ENCODE measurements around the gene HAUS7.

HAUS7 gene

GRCh38 chrX:153450949-153451277 is 19.5 kb downstream of the HAUS7 start:
- H3K36me3 ChIP-seq (ENCODE audit: control insufficient read depth, insufficient read depth, low read length, severe bottlenecking): no peaks in the 10 kb centered on the region
- no peaks in the 10 kb centered on the region for H3K9me3 ChIP-seq (ENCODE audit: control insufficient read depth, low read length)
- DNase-seq (ENCODE audit: low read depth): no peak
- H3K4me1 ChIP-seq (ENCODE audit: control insufficient read depth, insufficient read depth, low read length): no peaks in the 10 kb centered on the region
- no peaks in the 10 kb centered on the region for H3K27me3 ChIP-seq (replicated peaks; ENCODE audit: control insufficient read depth, insufficient read depth, low read length)
- H3K4me3 ChIP-seq (ENCODE audit: low read length): no peak overlapping the region
- no peak overlapping the region for H3K9ac ChIP-seq (ENCODE audit: low read length)

- Histone ChIP-seq H3K27me3 (replicated peaks; ENCODE audit: control insufficient read depth, insufficient read depth, low read length) (no peaks in the 10 kb centered on the region), H3K36me3 (ENCODE audit: control insufficient read depth, insufficient read depth, low read length, severe bottlenecking) (no peaks in the 10 kb centered on the region), H3K4me3 (ENCODE audit: low read length) (no peak overlapping the region), H3K4me1 (ENCODE audit: control insufficient read depth, insufficient read depth, low read length) (no peaks in the 10 kb centered on the region), H3K9me3 (ENCODE audit: control insufficient read depth, low read length) (no peaks in the 10 kb centered on the region), H3K9ac (ENCODE audit: low read length) (no peak overlapping the region)
- no peak for DNase-seq (ENCODE audit: low read depth)
These were observed 20.0 kb downstream of the HAUS7 start for GRCh38 chrX:153450114-153450948.

DNA sequence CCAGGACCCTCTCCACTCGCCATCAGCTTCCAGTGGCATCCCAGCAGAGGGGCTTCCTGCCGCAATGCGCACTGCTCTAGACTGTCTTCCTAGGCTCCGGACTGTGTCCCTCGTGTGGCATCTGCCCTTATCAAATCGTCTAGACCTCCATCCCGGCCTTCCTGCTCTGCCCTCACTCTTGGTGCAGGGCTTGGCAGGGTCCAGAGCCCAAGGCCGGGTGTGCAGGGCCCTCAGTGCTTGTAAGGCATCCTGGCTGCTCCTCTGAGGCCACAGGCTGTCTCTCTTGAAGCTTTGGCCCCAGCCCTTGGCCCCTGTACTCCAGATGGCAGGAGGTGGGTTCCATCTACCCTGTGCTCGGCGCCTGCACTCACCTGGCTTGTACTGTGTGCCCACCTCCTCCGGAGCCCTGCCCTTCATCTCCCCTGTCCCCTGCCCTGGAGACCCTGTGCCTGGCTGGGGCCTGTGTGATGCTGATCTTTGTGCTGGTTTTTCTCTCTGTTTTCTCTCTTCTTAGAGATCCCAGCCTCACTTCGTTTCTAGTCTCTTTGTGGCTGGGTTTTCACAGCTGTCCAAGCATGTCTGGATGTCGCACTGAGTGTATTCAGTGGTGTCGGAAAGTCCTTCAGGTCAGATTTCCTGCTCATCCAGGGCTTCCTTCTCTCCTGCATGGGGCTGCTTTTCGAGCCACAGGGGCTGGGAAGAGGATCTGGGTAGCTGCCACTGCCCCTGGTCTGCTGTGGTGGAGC is 20.8 kb downstream of the HAUS7 start:
- Histone ChIP-seq H3K4me1 (ENCODE audit: control insufficient read depth, insufficient read depth, low read length) (no peaks in the 10 kb centered on the region), H3K9me3 (ENCODE audit: control insufficient read depth, low read length) (no peaks in the 10 kb centered on the region), H3K4me3 (ENCODE audit: low read length) (no peak overlapping the region), H3K36me3 (ENCODE audit: control insufficient read depth, insufficient read depth, low read length, severe bottlenecking) (no peaks in the 10 kb centered on the region), H3K9ac (ENCODE audit: low read length) (no peak overlapping the region), H3K27me3 (replicated peaks; ENCODE audit: control insufficient read depth, insufficient read depth, low read length) (no peaks in the 10 kb centered on the region)
- DNase-seq (ENCODE audit: low read depth): no peak

DNA sequence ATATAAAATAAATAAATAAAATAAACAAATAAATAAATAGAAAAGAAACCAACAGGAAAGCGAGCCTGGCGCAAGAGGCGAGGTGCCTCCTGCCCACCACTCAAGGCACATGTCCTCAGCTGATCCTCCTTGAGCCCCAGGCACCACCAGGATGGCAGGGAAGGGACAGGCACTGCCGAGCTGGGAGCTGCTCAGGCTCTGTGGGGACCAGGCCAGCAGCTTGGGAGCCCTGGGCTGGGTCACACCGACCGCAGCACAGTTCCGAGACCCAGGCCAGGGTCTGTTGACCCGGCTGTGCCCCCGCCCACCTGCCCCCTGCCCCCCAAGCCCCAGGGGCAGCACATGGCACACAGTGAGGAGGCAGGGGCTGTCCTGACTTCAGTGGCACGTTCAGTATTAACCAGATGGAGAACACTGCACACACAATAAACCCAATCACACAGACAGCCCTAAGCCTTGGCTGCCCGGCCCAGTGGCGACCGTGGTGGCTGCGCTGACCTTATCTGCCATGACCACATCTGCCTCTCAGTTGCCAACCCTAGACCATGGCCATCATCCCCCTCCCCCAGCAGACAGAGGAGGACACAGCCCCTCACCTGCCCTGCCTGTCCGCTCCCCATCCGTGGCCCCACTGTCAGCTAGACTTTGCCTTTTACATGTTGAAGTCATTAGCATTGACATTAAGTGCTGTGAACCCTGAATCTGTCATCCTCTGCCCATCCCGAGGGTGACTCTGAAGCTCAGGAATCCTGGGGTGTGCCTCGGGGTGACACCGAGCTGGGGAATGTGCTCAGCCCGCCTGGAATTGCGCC is 21.6 kb downstream of the HAUS7 start:
- H3K4me1 ChIP-seq (ENCODE audit: control insufficient read depth, insufficient read depth, low read length): no peaks in the 10 kb centered on the region
- no peak overlapping the region for H3K9ac ChIP-seq (ENCODE audit: low read length)
- H3K9me3 ChIP-seq (ENCODE audit: control insufficient read depth, low read length): no peaks in the 10 kb centered on the region
- no peak overlapping the region for H3K4me3 ChIP-seq (ENCODE audit: low read length)
- peaks cover 2% of the 10 kb centered on the region for H3K27me3 ChIP-seq (replicated peaks; ENCODE audit: control insufficient read depth, insufficient read depth, low read length)
- DNase-seq (ENCODE audit: low read depth): no peak
- H3K36me3 ChIP-seq (ENCODE audit: control insufficient read depth, insufficient read depth, low read length, severe bottlenecking): no peaks in the 10 kb centered on the region

DNA sequence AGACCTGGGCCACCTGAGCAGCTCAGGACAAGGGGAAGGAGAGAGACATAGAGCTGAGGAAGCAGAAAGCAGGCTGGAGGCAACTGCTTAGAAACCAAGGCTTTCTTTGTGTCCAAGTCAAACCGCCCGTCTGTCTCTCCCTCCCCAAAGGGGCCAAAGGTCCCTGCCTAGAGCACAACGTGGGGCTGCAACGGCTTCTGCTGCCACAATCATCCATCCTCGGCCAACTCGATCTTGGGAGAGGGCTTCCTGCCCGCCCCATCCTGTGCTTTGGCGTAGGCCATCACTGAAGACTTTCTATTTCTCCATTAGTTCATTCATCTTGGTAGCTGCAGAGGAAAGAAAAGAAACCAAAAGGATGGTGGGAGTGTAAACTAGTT is 22.8 kb downstream of the HAUS7 start:
- Histone ChIP-seq H3K36me3 (ENCODE audit: control insufficient read depth, insufficient read depth, low read length, severe bottlenecking) (no peaks in the 10 kb centered on the region), H3K27me3 (replicated peaks; ENCODE audit: control insufficient read depth, insufficient read depth, low read length) (peaks cover 2% of the 10 kb centered on the region), H3K4me3 (ENCODE audit: low read length) (no peak overlapping the region), H3K9ac (ENCODE audit: low read length) (no peak overlapping the region), H3K9me3 (ENCODE audit: control insufficient read depth, low read length) (no peaks in the 10 kb centered on the region), H3K4me1 (ENCODE audit: control insufficient read depth, insufficient read depth, low read length) (no peaks in the 10 kb centered on the region)
- DNase-seq (ENCODE audit: low read depth): no peak

DNA sequence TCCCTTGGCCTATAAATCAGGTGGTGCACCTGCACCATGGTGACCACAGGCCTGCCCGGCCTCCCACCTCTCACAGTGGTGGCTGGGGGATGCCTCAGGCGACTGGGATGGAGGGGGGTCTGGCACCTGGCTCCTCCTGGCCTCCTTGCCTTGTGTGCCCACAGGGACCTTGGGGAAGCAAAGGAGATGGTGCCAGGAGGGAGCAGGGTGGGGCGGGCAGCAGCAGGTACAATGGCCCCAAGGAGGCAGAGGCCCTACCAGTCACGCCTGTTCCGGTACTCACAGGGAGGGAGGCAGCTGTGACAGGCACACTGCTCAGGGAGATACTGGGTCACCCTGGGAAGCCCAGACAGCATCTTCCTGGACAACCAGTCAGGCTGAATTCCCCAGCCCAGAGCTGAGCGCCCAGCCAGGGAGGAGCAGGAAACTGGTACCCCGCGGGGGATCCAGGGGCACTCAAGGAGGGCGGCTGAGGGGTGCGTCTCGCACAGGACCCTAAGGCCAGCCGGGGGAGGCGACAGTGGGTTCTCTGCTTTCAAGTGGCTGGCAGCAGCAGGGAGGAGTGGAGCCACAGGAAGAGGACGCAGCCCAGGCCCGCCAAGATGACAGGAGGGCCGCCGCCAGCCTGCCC is 23.3 kb downstream of the HAUS7 start:
- Histone ChIP-seq H3K4me3 (ENCODE audit: low read length) (no peak overlapping the region), H3K36me3 (ENCODE audit: control insufficient read depth, insufficient read depth, low read length, severe bottlenecking) (no peaks in the 10 kb centered on the region), H3K9me3 (ENCODE audit: control insufficient read depth, low read length) (no peaks in the 10 kb centered on the region), H3K9ac (ENCODE audit: low read length) (no peak overlapping the region), H3K4me1 (ENCODE audit: control insufficient read depth, insufficient read depth, low read length) (no peaks in the 10 kb centered on the region), H3K27me3 (replicated peaks; ENCODE audit: control insufficient read depth, insufficient read depth, low read length) (peaks cover 4% of the 10 kb centered on the region)
- DNase-seq (ENCODE audit: low read depth): no peak

DNA sequence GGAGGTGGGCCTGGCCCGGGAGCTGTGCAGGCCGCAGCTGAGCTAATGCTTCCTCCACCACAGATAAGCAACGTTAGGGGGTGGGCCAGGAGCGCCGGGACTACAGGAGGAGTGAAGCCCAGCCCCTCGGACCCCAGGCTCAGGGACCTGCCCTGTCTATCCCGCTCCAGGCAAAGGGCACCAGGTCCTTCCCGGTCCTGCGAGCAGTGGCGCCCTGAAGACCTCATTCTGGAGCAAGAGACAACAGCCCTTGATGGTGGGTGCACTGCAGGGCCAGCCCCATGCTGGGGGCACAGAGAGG is 23.8 kb downstream of the HAUS7 start:
- Histone ChIP-seq H3K4me3 (ENCODE audit: low read length) (no peak overlapping the region), H3K36me3 (ENCODE audit: control insufficient read depth, insufficient read depth, low read length, severe bottlenecking) (no peaks in the 10 kb centered on the region), H3K27me3 (replicated peaks; ENCODE audit: control insufficient read depth, insufficient read depth, low read length) (peaks cover 9% of the 10 kb centered on the region), H3K4me1 (ENCODE audit: control insufficient read depth, insufficient read depth, low read length) (no peaks in the 10 kb centered on the region), H3K9ac (ENCODE audit: low read length) (no peak overlapping the region), H3K9me3 (ENCODE audit: control insufficient read depth, low read length) (no peaks in the 10 kb centered on the region)
- no peak for DNase-seq (ENCODE audit: low read depth)

- Histone ChIP-seq H3K27me3 (replicated peaks; ENCODE audit: control insufficient read depth, insufficient read depth, low read length) (peaks cover 15% of the 10 kb centered on the region), H3K36me3 (ENCODE audit: control insufficient read depth, insufficient read depth, low read length, severe bottlenecking) (no peaks in the 10 kb centered on the region)
- DNase-seq (ENCODE audit: low read depth): no peak
These were observed 24.3 kb downstream of the HAUS7 start, which contains the start of gene TREX2 for GRCh38 chrX:153445856-153446635. Gene TREX2 (minus strand): TSS chrX:153446056. CDS start chrX:153445430, 626 bp downstream.

GRCh38 chrX:153445106-153445855 is 25.1 kb downstream of the HAUS7 start:
- no peak for DNase-seq (ENCODE audit: low read depth)
- Histone ChIP-seq H3K36me3 (ENCODE audit: control insufficient read depth, insufficient read depth, low read length, severe bottlenecking) (no peaks in the 10 kb centered on the region), H3K9me3 (ENCODE audit: control insufficient read depth, low read length) (no peaks in the 10 kb centered on the region), H3K4me1 (ENCODE audit: control insufficient read depth, insufficient read depth, low read length) (no peaks in the 10 kb centered on the region), H3K27me3 (replicated peaks; ENCODE audit: control insufficient read depth, insufficient read depth, low read length) (peaks cover 21% of the 10 kb centered on the region), H3K4me3 (ENCODE audit: low read length) (no peak overlapping the region), H3K9ac (ENCODE audit: low read length) (no peak overlapping the region)

More at GRCh38 chrX:153445856-153446635, 24.3 kb downstream of the HAUS7 start, which contains the start of gene TREX2:
- no peaks in the 10 kb centered on the region for H3K4me1 ChIP-seq (ENCODE audit: control insufficient read depth, insufficient read depth, low read length)
- no peak within 1 kb of the TSS for H3K4me3 ChIP-seq (ENCODE audit: low read length)
- H3K9me3 ChIP-seq (ENCODE audit: control insufficient read depth, low read length): no peaks in the 10 kb centered on the region
- no peak within 1 kb of the TSS for H3K9ac ChIP-seq (ENCODE audit: low read length)

Measured in adipocyte (in vitro differentiated cells).